GM10266 (cell line): ENCODE data around the gene RIMS4.

Source experiments
- DNase-seq: peaks from one replicate; pipeline ENCODE4 v3.0.0; 2012; ENCODE audit errors: extremely low spot score
- CTCF ChIP-seq: IDR thresholded peaks from 2 replicates; pipeline ENCODE4 v1.5.1; 2012; ENCODE audit warnings: mild to moderate bottlenecking, low read depth; ENCODE audit not compliant: control insufficient read depth, insufficient read depth; ENCODE audit errors: missing control alignments

Gene RIMS4

GRCh38 chr20:44788706-44789456 lies 21.5 kb downstream of the RIMS4 start:
- no peak for DNase-seq
- no peak for TF ChIP-seq CTCF

- no peak for DNase-seq
- no peak for TF ChIP-seq CTCF
These were observed 23.0 kb downstream of the RIMS4 start for GRCh38 chr20:44787299-44787698.

- no peak for DNase-seq
- no peak for TF ChIP-seq CTCF
These were observed 24.6 kb downstream of the RIMS4 start for GRCh38 chr20:44785768-44786167.

- TF ChIP-seq CTCF: no peak
- no peak for DNase-seq
These were observed 25.7 kb downstream of the RIMS4 start for GRCh38 chr20:44784688-44785087.

- DNase-seq: no peak
- no peak for TF ChIP-seq CTCF
These were observed 28.6 kb downstream of the RIMS4 start for GRCh38 chr20:44781791-44782190.

GRCh38 chr20:44781118-44781517 lies 29.2 kb downstream of the RIMS4 start:
- TF ChIP-seq CTCF: no peak
- DNase-seq: no peak

- peak; percentile 53 for DNase-seq
- TF ChIP-seq CTCF: no peak
These were observed 30.1 kb downstream of the RIMS4 start for GRCh38 chr20:44780226-44780625.
